ENCODE data around the gene VIPR1.

Gene VIPR1

DNA sequence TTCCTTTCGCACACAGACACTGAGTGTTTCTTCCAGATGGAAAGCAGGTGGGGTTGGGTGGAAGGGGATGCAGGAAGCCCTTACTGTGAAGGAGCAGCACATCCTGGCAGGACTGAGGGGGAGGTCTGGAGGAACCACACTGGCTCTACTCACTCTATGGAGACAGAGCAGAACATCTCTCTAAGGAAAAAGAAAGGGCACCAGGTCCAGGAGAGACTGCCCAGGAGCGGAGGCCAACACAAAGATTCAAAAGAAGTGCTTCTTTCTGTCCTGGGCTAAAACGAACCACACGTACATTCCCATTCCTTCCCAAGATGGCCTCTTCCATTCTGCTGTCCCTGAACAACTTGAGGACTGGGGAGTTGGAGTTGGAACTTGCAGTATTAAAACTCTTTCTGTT, 13.8 kb upstream of the VIPR1 start:
- TF ChIP-seq, protein P1, sequence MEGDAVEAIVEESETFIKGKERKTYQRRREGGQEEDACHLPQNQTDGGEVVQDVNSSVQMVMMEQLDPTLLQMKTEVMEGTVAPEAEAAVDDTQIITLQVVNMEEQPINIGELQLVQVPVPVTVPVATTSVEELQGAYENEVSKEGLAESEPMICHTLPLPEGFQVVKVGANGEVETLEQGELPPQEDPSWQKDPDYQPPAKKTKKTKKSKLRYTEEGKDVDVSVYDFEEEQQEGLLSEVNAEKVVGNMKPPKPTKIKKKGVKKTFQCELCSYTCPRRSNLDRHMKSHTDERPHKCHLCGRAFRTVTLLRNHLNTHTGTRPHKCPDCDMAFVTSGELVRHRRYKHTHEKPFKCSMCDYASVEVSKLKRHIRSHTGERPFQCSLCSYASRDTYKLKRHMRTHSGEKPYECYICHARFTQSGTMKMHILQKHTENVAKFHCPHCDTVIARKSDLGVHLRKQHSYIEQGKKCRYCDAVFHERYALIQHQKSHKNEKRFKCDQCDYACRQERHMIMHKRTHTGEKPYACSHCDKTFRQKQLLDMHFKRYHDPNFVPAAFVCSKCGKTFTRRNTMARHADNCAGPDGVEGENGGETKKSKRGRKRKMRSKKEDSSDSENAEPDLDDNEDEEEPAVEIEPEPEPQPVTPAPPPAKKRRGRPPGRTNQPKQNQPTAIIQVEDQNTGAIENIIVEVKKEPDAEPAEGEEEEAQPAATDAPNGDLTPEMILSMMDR (IDR thresholded peaks at IDR 0.05; ENCODE audit: extremely low read depth, insufficient read depth, missing control alignments): no peak
- in situ Hi-C loops (cut with MboI; ENCODE audit: low pct_unique_long_range_greater_than_20kb, low sequenced_read_pairs, unreplicated experiment): no loop called here

DNA sequence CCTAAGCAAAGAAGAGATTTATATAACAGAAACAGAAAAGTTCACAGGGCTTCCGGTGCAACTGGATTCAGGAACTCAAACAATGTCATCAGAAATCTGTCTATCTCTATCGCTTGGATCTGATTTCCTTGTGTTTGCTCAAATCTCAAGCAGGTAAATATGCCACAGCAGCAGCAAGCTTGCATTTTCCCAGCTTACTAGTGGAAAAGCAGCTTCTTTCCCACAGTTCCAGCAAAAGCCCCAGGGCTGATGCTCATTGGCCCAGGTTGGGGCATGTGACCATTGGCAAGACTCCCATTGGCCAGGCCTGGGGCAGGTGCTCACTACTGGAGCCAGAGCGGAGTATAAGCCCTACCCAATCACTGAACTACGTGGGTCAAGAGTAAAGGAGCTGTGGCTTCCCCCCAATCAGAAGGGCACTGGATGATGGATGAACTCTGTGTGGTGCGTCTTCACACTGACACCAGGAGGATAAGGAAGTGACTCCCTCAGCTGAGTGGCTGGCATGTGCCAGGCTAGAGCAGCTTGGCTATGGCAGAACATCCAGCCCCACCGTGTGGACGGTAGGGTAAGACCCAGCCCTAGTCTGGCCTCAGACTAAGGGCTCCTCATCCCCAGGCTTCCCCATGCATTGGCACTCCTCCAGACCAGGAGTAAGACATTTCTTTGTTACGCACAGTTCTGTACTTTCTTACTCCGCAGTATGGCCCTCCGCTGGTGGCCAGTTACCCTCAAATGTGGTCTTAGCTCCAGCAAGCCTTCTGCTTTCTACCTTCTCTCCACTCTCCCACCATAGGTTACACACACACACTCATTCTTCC, 13.1 kb upstream of the VIPR1 start:
- in situ Hi-C loops (cut with MboI; ENCODE audit: low pct_unique_long_range_greater_than_20kb, low sequenced_read_pairs, unreplicated experiment): no loop called here
- TF ChIP-seq, protein P1 (IDR thresholded peaks at IDR 0.05; ENCODE audit: extremely low read depth, insufficient read depth, missing control alignments): no peak
- DNase-seq (ENCODE audit: low spot score): no peak

More for the DNA sequence above, 13.8 kb upstream of the VIPR1 start:
- no peak for DNase-seq (ENCODE audit: low spot score)

DNA sequence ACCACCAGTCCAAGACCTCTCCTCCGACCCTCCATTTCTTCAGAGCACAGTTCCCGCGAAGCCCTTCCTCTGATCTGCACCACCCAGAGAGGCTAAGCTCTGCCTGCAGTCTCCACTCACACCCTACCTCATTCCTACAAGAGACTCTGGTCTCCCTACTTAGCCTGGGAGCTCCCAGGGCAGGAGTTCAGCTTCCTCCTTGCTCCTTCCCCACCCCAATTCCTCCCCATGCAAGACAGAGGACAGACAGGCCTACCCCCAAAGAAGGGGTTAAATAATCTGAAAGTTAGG, 12.6 kb upstream of the VIPR1 start:
- in situ Hi-C loops (cut with MboI; ENCODE audit: low pct_unique_long_range_greater_than_20kb, low sequenced_read_pairs, unreplicated experiment): no loop called here
- TF ChIP-seq, protein P1 (IDR thresholded peaks at IDR 0.05; ENCODE audit: extremely low read depth, insufficient read depth, missing control alignments): no peak
- no peak for DNase-seq (ENCODE audit: low spot score)

DNA sequence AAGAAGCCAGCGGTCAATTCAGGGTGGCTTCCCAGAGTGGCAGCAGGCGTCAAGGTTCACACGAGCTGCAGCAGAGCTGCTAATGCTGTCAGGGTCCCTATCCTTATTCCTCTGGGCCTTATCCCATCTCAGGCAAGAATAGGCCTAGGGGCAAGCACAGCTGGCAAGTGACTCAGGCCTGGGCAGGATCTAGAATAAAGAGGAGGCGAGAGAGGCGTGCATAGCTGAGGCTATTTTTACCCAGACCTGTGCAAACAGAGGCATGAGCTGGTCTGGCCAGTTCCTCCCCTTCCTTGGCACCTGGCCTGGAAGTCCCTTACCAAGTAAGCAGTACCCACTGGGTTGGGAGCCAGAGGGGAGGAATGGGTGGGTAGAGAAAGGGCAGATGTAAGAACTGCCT, 12.2 kb upstream of the VIPR1 start:
- DNase-seq (ENCODE audit: low spot score): no peak
- in situ Hi-C loops (cut with MboI; ENCODE audit: low pct_unique_long_range_greater_than_20kb, low sequenced_read_pairs, unreplicated experiment): no loop called here
- TF ChIP-seq, protein P1 (IDR thresholded peaks at IDR 0.05; ENCODE audit: extremely low read depth, insufficient read depth, missing control alignments): no peak

DNA sequence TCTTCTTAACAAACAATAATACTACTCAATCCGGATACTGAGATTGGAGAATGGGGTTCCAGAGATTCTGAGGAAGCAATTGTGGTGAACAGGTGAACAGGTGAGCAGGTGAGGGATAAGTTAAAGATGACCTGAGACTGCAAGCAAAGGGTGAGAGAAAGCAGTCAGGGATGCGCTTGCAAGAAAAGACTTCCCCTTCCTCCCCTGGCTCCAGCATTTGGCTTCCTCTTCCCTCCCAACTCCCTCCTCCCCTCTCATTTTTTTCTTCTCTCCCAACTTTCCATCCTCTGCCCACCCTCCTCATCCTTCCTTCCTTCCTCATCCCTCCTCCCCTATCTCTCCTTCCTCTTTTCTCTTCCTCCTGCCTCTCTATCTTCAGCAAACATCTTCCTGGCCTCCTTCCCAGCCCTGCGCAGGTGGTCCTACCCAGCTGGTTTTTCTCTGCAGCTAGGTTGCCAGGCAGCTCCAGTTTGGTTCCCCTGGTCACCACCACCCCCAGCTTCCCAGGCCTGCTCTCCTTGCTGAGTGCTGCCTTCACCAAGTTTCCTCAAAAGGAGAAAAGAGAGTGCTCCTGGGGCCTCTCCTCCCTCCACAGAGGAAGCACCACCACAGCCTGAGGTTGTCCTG, 10.4 kb upstream of the VIPR1 start:
- in situ Hi-C loops (cut with MboI; ENCODE audit: low pct_unique_long_range_greater_than_20kb, low sequenced_read_pairs, unreplicated experiment): no loop called here
- TF ChIP-seq, protein P1 (IDR thresholded peaks at IDR 0.05; ENCODE audit: extremely low read depth, insufficient read depth, missing control alignments): no peak

DNA sequence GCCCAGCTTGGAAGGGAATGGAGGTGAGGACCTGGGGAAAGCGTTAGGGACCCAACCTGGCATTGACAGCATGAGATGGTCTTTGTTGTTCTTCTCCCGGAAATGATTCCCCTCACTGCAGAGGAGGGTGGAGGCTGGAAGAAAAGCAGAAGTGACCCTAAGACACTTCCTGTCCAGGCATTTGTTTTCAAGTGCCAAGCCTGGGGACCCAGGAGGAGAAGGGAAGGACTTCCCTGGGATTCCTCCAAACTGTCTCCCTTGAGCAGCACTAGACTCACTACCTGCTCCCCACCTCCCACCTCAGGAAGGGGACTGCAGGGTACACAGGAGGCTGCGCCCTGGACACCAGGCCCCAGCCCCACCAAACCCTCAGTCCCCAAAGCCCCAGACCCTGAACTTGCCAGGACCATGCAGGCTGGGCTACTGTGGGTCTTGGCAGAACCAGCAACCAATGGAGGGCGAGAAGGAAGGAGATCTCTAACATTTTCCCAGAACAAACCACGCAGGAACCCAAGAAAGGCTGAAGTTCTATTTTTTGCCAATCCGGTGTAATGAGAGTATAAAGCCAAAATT, 9.8 kb upstream of the VIPR1 start:
- no peak for DNase-seq (ENCODE audit: low spot score)
- in situ Hi-C loops (cut with MboI; ENCODE audit: low pct_unique_long_range_greater_than_20kb, low sequenced_read_pairs, unreplicated experiment): no loop called here
- TF ChIP-seq, protein P1 (IDR thresholded peaks at IDR 0.05; ENCODE audit: extremely low read depth, insufficient read depth, missing control alignments): no peak

More for the DNA sequence above, 10.4 kb upstream of the VIPR1 start:
- DNase-seq (ENCODE audit: low spot score): no peak
